Left ventricle myocardium inferior (tissue), 1 donor: ENCODE results near the gene ENAH. TPM values are rescaled to one million over a fixed set of nuclear protein-coding genes. Genes with fewer than 3 reads are reported as not detected.
A peak's percentile ranks its signal among the peaks of the same experiment; 100 is the strongest.
"Not testable (repeated sequence)": the region's sequence is repeated elsewhere in the genome, so short reads cannot be mapped to it uniquely, and the experiment has no call there.

Source experiments
- DNase-seq: peaks from one replicate; pipeline ENCODE4 v3.0.0-alpha.2; 2020
- H3K27ac ChIP-seq: fragments of 200-600 bp; replicated peaks from 2 replicates; pipeline ENCODE4 v1.8.0; 2021
- H3K27me3 ChIP-seq: fragments of 200-600 bp; 2 replicates; pipeline ENCODE4 v1.8.0; 2021; ENCODE audit warnings: low read depth
- H3K36me3 ChIP-seq: fragments of 200-600 bp; 2 replicates; pipeline ENCODE4 v1.8.0; 2021
- H3K4me1 ChIP-seq: fragments of 200-600 bp; 2 replicates; pipeline ENCODE4 v1.8.0; 2021
- H3K4me3 ChIP-seq: fragments of 200-600 bp; 2 replicates; pipeline ENCODE4 v1.8.0; 2021; ENCODE audit warnings: mild to moderate bottlenecking, moderate library complexity
- H3K9me3 ChIP-seq: fragments of 200-600 bp; replicated peaks from 2 replicates; pipeline ENCODE4 v1.8.0; 2021
- intact Hi-C: fragments of 100-400 bp; cut with micrococcal nuclease; formaldehyde crosslinking; loops from one replicate; pipeline ENCODE4 v1.11.0; 2022
- long read RNA-seq: library from polyadenylated mRNA; unstranded; transcript quantifications from one replicate; pipeline ENCODE4 v2.0.0, GENCODE V29; 2021
- total RNA-seq: library from RNA; stranded (reverse); fragmentation: NEBNext Ultra II Directional; extraction: Animal tissue kit (Norgen Biotek cat#: 25700); gene quantifications from one replicate; pipeline ENCODE4 v1.2.1, GENCODE V29; 2021
- TF ChIP-seq, protein P1 (sequence below): fragments of 200-600 bp; IDR thresholded peaks from 2 replicates; pipeline ENCODE4 v1.8.0; 2021; ENCODE audit warnings: antibody characterized with exemption, mild to moderate bottlenecking, borderline replicate concordance
- donor health status: DM: no; HTN: yes; CAD: no; lungs with severe emphysema.

The ENAH gene
- 78.6 TPM for total RNA-seq
- long read RNA-seq, full-length matches to known transcripts, result 9 of 22 reads
- long read RNA-seq, partial matches to known transcripts, result 2 of 22 reads
- long read RNA-seq, other reads (novel, unspliced or antisense), result 11 of 22 reads

GRCh38 chr1:225652729-225653462 is at the start of gene ENAH:
TSS of gene ENAH (minus strand) at chr1:225653123. CDS start at chr1:225652690, 433 bp downstream.
- Histone ChIP-seq H3K27me3 (no peaks in the 10 kb centered on the region), H3K27ac (peak within 1 kb of the TSS; percentile 99), H3K9me3 (no peaks in the 10 kb centered on the region), H3K4me1 (peaks cover 64% of the 10 kb centered on the region), H3K36me3 (no peaks in the 10 kb centered on the region), H3K4me3 (peak within 1 kb of the TSS; percentile 91)
- intact Hi-C loops, result loop anchor here (10.0 kb wide), 1 partner anchor 122 kb away; the partner anchor contains the start of gene SRP9
- peak; percentile 89 for DNase-seq
- TF ChIP-seq, protein P1, sequence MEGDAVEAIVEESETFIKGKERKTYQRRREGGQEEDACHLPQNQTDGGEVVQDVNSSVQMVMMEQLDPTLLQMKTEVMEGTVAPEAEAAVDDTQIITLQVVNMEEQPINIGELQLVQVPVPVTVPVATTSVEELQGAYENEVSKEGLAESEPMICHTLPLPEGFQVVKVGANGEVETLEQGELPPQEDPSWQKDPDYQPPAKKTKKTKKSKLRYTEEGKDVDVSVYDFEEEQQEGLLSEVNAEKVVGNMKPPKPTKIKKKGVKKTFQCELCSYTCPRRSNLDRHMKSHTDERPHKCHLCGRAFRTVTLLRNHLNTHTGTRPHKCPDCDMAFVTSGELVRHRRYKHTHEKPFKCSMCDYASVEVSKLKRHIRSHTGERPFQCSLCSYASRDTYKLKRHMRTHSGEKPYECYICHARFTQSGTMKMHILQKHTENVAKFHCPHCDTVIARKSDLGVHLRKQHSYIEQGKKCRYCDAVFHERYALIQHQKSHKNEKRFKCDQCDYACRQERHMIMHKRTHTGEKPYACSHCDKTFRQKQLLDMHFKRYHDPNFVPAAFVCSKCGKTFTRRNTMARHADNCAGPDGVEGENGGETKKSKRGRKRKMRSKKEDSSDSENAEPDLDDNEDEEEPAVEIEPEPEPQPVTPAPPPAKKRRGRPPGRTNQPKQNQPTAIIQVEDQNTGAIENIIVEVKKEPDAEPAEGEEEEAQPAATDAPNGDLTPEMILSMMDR, result no peak

- TF ChIP-seq, protein P1, result no peak
- H3K27ac ChIP-seq, result no peak overlapping the region
- peaks cover 29% of the 10 kb centered on the region for H3K4me1 ChIP-seq
- intact Hi-C loops, result no loop called here
- no peaks in the 10 kb centered on the region for H3K9me3 ChIP-seq
- H3K4me3 ChIP-seq, result no peak overlapping the region
- DNase-seq, result no peak
- no peaks in the 10 kb centered on the region for H3K36me3 ChIP-seq
- no peaks in the 10 kb centered on the region for H3K27me3 ChIP-seq
These were observed 48.1 kb upstream of the ENAH start for GRCh38 chr1:225700889-225701465.

DNA sequence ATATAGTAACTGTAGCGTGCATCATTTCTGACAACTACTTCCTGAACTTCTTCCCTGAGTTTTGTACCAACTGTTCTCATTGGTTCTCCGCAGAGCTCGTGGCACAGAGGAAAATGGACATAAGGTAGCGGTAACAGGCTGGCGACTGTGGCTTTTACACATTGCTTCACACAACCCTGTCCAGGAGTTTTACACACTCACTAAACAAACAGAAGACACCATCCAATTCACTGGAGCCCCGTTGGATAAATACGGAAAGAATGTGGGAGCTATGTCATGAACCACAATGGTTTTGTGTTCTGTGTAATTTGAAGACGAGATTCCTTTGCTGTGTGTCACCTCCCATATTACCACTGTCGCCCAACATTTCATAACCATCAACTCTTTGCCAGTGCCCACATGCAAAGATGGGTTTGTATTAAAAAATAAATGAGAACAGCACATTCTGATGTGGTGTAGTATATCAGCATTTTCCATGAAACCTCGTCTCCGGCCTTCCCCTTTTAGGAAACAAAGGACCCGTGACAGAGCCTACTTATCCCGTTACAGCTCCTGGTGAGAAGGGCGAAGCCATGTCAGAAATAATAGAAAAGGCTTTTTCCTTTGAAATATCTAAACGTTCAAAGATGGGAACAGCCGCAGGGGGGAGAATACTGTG is 47.4 kb upstream of the ENAH start:
- H3K9me3 ChIP-seq, result no peaks in the 10 kb centered on the region
- intact Hi-C loops, result no loop called here
- DNase-seq, result no peak
- H3K27me3 ChIP-seq, result no peaks in the 10 kb centered on the region
- peaks cover 35% of the 10 kb centered on the region for H3K4me1 ChIP-seq
- no peak overlapping the region for H3K27ac ChIP-seq
- no peak overlapping the region for H3K4me3 ChIP-seq
- TF ChIP-seq, protein P1, result no peak
- H3K36me3 ChIP-seq, result no peaks in the 10 kb centered on the region

DNA sequence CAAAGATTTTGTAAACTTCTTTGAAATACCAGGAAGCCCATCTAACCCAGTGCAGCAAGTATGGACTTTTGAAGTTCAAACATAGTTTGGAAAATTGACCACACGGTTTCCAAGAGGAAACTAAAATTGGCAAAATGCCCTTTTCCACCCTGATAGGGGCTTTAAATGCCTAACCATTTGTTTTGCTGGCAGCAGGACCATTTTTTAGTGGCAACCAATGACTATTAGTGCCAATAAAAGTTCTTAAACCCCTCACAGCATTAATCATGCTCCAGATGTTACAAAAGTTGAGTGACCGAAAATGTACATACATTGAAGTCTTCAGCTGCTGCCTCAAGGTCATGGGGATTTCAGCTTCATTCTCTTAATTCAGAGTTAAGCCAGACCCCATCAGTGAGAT is 46.4 kb upstream of the ENAH start:
- no peak for DNase-seq
- intact Hi-C loops, result loop anchor here (10.0 kb wide), 1 partner anchor 65 kb away; no protein-coding TSS in a partner anchor
- no peaks in the 10 kb centered on the region for H3K36me3 ChIP-seq
- H3K4me3 ChIP-seq, result no peak overlapping the region
- H3K27ac ChIP-seq, result peak overlapping the region; percentile 10
- H3K4me1 ChIP-seq, result peaks cover 44% of the 10 kb centered on the region
- TF ChIP-seq, protein P1, result no peak
- H3K27me3 ChIP-seq, result no peaks in the 10 kb centered on the region
- H3K9me3 ChIP-seq, result no peaks in the 10 kb centered on the region

- H3K9me3 ChIP-seq, DNase-seq, H3K27ac ChIP-seq, H3K4me3 ChIP-seq, H3K27me3 ChIP-seq, H3K36me3 ChIP-seq: not testable (repeated sequence)
- peaks cover 56% of the 10 kb centered on the region for H3K4me1 ChIP-seq
- intact Hi-C loops, result loop anchor here (10.0 kb wide), 1 partner anchor 67 kb away; no protein-coding TSS in a partner anchor
These were observed 45.3 kb upstream of the ENAH start for GRCh38 chr1:225698194-225698593.
